Ishikawa (cell line): ENCODE results near the gene CCDC180.

Experiments used
- CEBPB ChIP-seq: IDR thresholded peaks from 2 replicates; pipeline ENCODE4 v1.6.1; 2012
- CREB1 ChIP-seq: IDR thresholded peaks from 2 replicates; pipeline ENCODE4 v1.6.1; 2012; ENCODE audit warnings: low read depth
- EGR1 ChIP-seq: IDR thresholded peaks from 2 replicates; pipeline ENCODE4 v1.6.1; 2012
- EP300 ChIP-seq: IDR thresholded peaks from 2 replicates; pipeline ENCODE4 v1.6.1; 2012; ENCODE audit warnings: borderline replicate concordance
- FOXM1 ChIP-seq: IDR thresholded peaks from 2 replicates; pipeline ENCODE4 v1.6.1; 2012; ENCODE audit warnings: low read depth, borderline replicate concordance
- NFIC ChIP-seq: IDR thresholded peaks from 2 replicates; pipeline ENCODE4 v1.6.1; 2012
- RAD21 ChIP-seq: IDR thresholded peaks from 2 replicates; pipeline ENCODE4 v1.6.1; 2012; ENCODE audit warnings: low read depth
- TAF1 ChIP-seq: IDR thresholded peaks from 2 replicates; pipeline ENCODE4 v1.6.1; 2012; ENCODE audit warnings: low read depth, mild to moderate bottlenecking
- TCF12 ChIP-seq: IDR thresholded peaks from 2 replicates; pipeline ENCODE4 v1.6.1; 2012; ENCODE audit warnings: low read depth
- TEAD4 ChIP-seq: IDR thresholded peaks from 2 replicates; pipeline ENCODE4 v1.6.1; 2012
- YY1 ChIP-seq: IDR thresholded peaks from 2 replicates; pipeline ENCODE4 v1.6.1; 2012; ENCODE audit warnings: low read depth
- TF ChIP-seq, protein P1 (sequence below): IDR thresholded peaks from 2 replicates; pipeline ENCODE4 v1.6.1; 2012; ENCODE audit warnings: low read depth, mild to moderate bottlenecking
- TF ChIP-seq, protein P2 (sequence below): IDR thresholded peaks from 2 replicates; pipeline ENCODE4 v1.6.1; 2012
- TF ChIP-seq, protein P3 (sequence below): IDR thresholded peaks from 2 replicates; pipeline ENCODE4 v1.6.1; 2012

DNA sequence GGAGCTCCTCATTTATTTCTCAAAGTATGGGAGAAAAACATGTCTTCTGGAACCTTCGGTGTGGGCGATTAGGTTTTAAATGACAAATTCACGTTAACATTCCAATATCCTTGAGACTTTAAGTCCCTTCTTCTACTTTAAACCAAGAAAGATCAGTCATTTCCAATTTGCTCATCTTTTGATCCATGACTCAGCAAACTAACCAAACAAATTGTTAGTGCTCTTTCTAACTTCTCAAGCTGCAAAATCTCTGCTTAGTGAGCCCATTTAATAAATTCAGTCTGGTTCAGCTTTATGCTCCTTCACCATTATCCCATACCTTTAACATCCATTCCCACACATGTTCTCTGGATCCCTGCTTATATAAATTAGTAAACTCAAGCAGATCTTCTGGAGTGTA is 5.5 kb upstream of the CCDC180 start:
- TF ChIP-seq TAF1, result no peak
- no peak for TF ChIP-seq EGR1
- no peak for TF ChIP-seq EP300
- TF ChIP-seq, protein P1, sequence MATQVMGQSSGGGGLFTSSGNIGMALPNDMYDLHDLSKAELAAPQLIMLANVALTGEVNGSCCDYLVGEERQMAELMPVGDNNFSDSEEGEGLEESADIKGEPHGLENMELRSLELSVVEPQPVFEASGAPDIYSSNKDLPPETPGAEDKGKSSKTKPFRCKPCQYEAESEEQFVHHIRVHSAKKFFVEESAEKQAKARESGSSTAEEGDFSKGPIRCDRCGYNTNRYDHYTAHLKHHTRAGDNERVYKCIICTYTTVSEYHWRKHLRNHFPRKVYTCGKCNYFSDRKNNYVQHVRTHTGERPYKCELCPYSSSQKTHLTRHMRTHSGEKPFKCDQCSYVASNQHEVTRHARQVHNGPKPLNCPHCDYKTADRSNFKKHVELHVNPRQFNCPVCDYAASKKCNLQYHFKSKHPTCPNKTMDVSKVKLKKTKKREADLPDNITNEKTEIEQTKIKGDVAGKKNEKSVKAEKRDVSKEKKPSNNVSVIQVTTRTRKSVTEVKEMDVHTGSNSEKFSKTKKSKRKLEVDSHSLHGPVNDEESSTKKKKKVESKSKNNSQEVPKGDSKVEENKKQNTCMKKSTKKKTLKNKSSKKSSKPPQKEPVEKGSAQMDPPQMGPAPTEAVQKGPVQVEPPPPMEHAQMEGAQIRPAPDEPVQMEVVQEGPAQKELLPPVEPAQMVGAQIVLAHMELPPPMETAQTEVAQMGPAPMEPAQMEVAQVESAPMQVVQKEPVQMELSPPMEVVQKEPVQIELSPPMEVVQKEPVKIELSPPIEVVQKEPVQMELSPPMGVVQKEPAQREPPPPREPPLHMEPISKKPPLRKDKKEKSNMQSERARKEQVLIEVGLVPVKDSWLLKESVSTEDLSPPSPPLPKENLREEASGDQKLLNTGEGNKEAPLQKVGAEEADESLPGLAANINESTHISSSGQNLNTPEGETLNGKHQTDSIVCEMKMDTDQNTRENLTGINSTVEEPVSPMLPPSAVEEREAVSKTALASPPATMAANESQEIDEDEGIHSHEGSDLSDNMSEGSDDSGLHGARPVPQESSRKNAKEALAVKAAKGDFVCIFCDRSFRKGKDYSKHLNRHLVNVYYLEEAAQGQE, result no peak
- TF ChIP-seq TCF12, result no peak
- no peak for TF ChIP-seq YY1
- TF ChIP-seq NFIC, result no peak
- TF ChIP-seq RAD21, result no peak
- TF ChIP-seq, protein P2, sequence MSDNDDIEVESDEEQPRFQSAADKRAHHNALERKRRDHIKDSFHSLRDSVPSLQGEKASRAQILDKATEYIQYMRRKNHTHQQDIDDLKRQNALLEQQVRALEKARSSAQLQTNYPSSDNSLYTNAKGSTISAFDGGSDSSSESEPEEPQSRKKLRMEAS, result no peak
- TF ChIP-seq, protein P3, sequence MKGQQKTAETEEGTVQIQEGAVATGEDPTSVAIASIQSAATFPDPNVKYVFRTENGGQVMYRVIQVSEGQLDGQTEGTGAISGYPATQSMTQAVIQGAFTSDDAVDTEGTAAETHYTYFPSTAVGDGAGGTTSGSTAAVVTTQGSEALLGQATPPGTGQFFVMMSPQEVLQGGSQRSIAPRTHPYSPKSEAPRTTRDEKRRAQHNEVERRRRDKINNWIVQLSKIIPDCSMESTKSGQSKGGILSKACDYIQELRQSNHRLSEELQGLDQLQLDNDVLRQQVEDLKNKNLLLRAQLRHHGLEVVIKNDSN, result no peak
- TF ChIP-seq CEBPB, result no peak
- TF ChIP-seq FOXM1, result no peak
- TF ChIP-seq TEAD4, result no peak
- TF ChIP-seq CREB1, result no peak
